Lower lobe of right lung (tissue), 2 donors: ENCODE measurements around the gene PDGFRA. TPM values are rescaled to one million over a fixed set of nuclear protein-coding genes. Genes with fewer than 3 reads are reported as not detected.

Experiments
- ATAC-seq, 2 donors: fragments of 200-7000 bp; cut with Tn5 transposase; one replicate each; pipeline ENCODE4 v1.9.1; 2020 to 2022; ENCODE audit warnings: mild to moderate bottlenecking in 2 of 2, moderate library complexity in 2 of 2
- DNase-seq: peaks from one replicate; pipeline ENCODE4 v3.0.0-alpha.2; 2020
- H3K27ac ChIP-seq: fragments of 200-600 bp; one replicate; pipeline ENCODE4 v1.8.0; 2022
- H3K27me3 ChIP-seq: fragments of 200-600 bp; one replicate; pipeline ENCODE4 v1.8.0; 2022; ENCODE audit warnings: low read depth
- H3K36me3 ChIP-seq: fragments of 200-600 bp; one replicate; pipeline ENCODE4 v1.8.0; 2022; ENCODE audit warnings: mild to moderate bottlenecking
- H3K4me1 ChIP-seq: fragments of 200-600 bp; one replicate; pipeline ENCODE4 v1.8.0; 2022
- H3K4me3 ChIP-seq: fragments of 200-600 bp; one replicate; pipeline ENCODE4 v1.8.0; 2022; ENCODE audit warnings: mild to moderate bottlenecking
- H3K9me3 ChIP-seq: fragments of 200-600 bp; one replicate; pipeline ENCODE4 v1.8.0; 2022
- intact Hi-C: fragments of 100-400 bp; cut with DNase I; formaldehyde crosslinking; loops from one replicate; pipeline ENCODE4 v1.11.0; 2022
- total RNA-seq: library from RNA; stranded (reverse); fragmentation: NEBNext Ultra II Directional; extraction: Animal tissue kit (Norgen Biotek cat#: 25700); gene quantifications from one replicate; pipeline ENCODE4 v1.2.1, GENCODE V29; 2021
- TF ChIP-seq, protein P1 (sequence below): fragments of 200-600 bp; IDR thresholded peaks from one replicate; pipeline ENCODE4 v1.8.0; 2022; ENCODE audit warnings: antibody characterized with exemption, mild to moderate bottlenecking
- donor health status: DM: no; HTN: yes; CAD: no; lungs with severe emphysema.

The PDGFRA gene
- total RNA-seq, 1 donor from 2014 or later, result 69.5 TPM

DNA sequence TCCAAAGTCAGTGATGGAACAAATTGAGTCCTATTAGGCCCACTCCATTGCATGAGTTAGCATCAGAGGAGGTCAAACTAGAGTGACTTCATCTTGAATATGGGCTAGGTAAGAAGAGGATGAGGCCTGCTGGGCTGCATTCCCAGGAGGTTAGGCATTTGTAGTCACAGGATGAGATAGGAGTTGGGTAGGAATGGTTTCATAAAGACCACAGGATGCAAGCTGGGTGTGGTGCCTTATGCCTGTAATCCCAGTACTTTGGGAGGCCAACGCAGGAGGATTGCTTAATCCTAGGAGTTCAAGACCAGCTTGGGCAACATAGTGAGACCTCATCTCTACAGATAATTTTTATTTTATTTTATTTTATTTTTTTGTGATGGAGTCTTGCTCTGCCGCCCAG is 26.8 kb downstream of the PDGFRA start:
- Histone ChIP-seq H3K9me3 (peaks cover 4% of the 10 kb centered on the region), H3K4me1 (no peaks in the 10 kb centered on the region), H3K27me3 (no peaks in the 10 kb centered on the region), H3K36me3 (no peaks in the 10 kb centered on the region), H3K27ac (no peak overlapping the region), H3K4me3 (no peak overlapping the region)
- TF ChIP-seq, protein P1, sequence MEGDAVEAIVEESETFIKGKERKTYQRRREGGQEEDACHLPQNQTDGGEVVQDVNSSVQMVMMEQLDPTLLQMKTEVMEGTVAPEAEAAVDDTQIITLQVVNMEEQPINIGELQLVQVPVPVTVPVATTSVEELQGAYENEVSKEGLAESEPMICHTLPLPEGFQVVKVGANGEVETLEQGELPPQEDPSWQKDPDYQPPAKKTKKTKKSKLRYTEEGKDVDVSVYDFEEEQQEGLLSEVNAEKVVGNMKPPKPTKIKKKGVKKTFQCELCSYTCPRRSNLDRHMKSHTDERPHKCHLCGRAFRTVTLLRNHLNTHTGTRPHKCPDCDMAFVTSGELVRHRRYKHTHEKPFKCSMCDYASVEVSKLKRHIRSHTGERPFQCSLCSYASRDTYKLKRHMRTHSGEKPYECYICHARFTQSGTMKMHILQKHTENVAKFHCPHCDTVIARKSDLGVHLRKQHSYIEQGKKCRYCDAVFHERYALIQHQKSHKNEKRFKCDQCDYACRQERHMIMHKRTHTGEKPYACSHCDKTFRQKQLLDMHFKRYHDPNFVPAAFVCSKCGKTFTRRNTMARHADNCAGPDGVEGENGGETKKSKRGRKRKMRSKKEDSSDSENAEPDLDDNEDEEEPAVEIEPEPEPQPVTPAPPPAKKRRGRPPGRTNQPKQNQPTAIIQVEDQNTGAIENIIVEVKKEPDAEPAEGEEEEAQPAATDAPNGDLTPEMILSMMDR, result no peak
- DNase-seq (no peak), ATAC-seq (no peak)
- intact Hi-C loops, result no loop called here

DNA sequence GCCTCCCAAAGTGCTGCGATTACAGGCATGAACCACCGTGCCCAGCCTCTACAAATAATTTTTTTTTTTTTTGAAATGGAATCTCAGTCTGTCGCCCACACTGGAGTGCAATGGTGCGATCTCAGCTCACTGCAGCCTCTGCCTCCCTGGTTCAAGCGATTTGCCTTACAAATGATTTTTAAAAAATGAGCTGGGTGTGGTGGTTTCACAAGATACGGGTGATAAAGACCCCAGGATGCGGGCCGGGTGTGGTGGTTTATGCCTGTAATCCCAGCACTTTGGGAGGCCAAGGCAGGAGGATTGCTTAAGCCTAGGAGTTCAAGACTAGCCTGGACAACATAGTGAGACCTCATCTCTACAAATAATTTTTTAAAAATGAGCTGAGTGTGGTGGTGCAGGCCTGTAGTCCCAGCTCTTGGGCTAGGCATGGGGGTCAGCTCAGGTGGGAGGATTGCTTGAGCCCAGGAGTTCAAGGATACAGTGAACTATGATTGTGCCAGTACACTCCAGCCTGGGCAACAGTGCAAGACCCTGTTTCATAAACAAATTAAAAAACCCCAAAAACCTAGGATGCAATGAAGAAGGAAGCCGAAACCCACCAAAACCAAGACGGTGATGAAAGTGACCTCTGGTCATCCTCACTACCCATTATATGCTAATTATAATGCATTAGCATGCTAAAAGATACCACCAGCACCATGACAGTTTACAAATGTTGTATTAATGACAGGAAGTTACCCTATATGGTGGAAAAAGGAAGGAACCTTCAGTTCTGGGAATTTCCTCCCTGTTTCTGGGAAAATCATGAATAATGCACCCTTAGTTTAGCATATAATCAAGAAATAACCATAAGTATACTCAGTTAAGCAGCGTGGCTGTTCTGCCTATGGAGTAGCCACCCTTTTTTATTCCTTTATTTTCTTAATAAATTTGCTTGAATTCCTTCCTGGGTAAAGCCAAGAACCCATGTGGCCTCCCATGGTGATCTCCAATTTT is 27.7 kb downstream of the PDGFRA start:
- no peak overlapping the region for H3K27ac ChIP-seq
- H3K36me3 ChIP-seq, result no peaks in the 10 kb centered on the region
- H3K9me3 ChIP-seq, result no peaks in the 10 kb centered on the region
- H3K27me3 ChIP-seq, result no peaks in the 10 kb centered on the region
- TF ChIP-seq, protein P1, result no peak
- no peaks in the 10 kb centered on the region for H3K4me1 ChIP-seq
- DNase-seq (no peak), ATAC-seq (no peak)
- intact Hi-C loops, result no loop called here
- no peak overlapping the region for H3K4me3 ChIP-seq

DNA sequence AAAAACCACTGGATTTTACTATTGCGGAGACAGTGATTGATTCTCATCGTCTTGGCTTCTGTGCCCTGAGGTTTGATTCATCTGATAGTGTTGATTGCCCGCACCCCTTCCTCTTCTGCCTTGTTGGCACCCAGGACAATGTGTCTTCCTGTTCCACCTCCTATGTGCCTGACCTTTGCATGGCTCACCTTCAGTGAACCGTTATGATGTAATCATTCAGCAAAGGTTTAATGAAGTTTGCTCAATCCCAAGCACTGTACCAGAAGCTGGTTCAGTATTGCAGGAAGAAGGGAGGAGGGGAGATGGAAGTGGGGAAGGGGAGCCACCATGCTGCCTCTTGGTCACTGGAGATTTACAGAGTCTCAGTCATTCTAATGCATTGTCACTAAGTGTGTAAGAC is 36.3 kb downstream of the PDGFRA start:
- Histone ChIP-seq H3K27ac (no peak overlapping the region), H3K4me3 (no peak overlapping the region), H3K4me1 (no peaks in the 10 kb centered on the region), H3K36me3 (peaks cover 18% of the 10 kb centered on the region), H3K27me3 (no peaks in the 10 kb centered on the region), H3K9me3 (no peaks in the 10 kb centered on the region)
- TF ChIP-seq, protein P1, result no peak
- intact Hi-C loops, result no loop called here
- DNase-seq (no peak), ATAC-seq (no peak)

DNA sequence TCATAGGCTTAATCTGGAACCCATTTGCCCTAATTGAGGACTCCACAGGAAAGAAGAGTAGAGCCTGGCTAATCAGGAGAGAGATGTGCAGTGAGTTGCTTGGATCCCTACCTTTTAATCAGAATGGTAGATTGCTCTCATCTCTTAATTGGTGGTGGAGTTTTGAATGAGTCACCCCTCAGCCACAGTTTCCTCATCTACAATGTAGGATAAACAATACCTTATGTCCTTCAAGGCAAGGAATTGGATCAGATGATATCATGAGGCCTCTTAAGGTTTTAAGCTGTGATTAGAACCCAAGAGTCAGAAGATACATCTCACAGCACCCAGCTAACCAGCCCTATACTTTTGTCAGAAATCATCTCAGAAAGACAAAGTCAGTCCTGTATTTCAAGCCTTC is 39.1 kb downstream of the PDGFRA start:
- no peaks in the 10 kb centered on the region for H3K4me1 ChIP-seq
- ATAC-seq (no peak), DNase-seq (no peak)
- H3K36me3 ChIP-seq, result peaks cover 27% of the 10 kb centered on the region
- no peaks in the 10 kb centered on the region for H3K27me3 ChIP-seq
- H3K4me3 ChIP-seq, result no peak overlapping the region
- no peak overlapping the region for H3K27ac ChIP-seq
- TF ChIP-seq, protein P1, result no peak
- intact Hi-C loops, result no loop called here
- no peaks in the 10 kb centered on the region for H3K9me3 ChIP-seq

DNA sequence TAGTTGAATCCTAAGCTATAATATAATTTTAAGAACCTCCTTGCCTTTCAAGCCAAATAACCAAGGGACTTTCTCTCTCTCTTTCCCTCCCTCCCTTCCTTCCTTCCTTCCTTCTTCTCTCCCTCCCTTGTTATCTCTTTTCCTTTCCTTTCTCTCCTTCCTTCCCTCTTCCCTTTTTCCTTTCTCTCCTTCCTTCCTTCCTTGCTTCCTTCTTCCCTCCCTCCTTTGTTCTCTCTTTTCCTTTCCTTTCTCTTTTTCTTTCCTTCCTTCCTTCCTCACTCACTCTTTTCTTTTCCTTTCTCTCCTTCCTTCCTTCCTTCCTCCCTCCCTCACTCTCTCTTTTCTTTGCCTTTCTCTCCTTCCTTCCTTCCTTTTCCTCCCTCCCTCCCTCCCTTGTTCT is 42.4 kb downstream of the PDGFRA start:
- no peak overlapping the region for H3K27ac ChIP-seq
- H3K27me3 ChIP-seq, result no peaks in the 10 kb centered on the region
- H3K36me3 ChIP-seq, result peaks cover 27% of the 10 kb centered on the region
- ATAC-seq (no peak), DNase-seq (no peak)
- TF ChIP-seq, protein P1, result no peak
- H3K4me3 ChIP-seq, result no peak overlapping the region
- intact Hi-C loops, result no loop called here
- peaks cover 3% of the 10 kb centered on the region for H3K4me1 ChIP-seq
- H3K9me3 ChIP-seq, result no peaks in the 10 kb centered on the region
